Muscle layer of duodenum (tissue), 2 donors: ENCODE data around the gene OR4S2.

Source experiments
- H3K27ac ChIP-seq: one replicate; pipeline ENCODE4 v1.7.0; 2013; ENCODE audit warnings: mild to moderate bottlenecking, low read length
- H3K27me3 ChIP-seq: one replicate; pipeline ENCODE4 v1.7.0; 2013; ENCODE audit warnings: low read depth, mild to moderate bottlenecking, control low read depth, low read length
- H3K36me3 ChIP-seq, 2 donors: one replicate each; pipeline ENCODE4 v1.7.0; 2013; ENCODE audit warnings: low read length in 2 of 2, control low read depth in 1 of 2, mild to moderate bottlenecking in 1 of 2; ENCODE audit not compliant: insufficient read depth in 2 of 2, control insufficient read depth in 1 of 2
- H3K4me1 ChIP-seq, 2 donors: one replicate each; pipeline ENCODE4 v1.7.0; 2013; ENCODE audit warnings: low read length in 2 of 2, mild to moderate bottlenecking in 2 of 2, control low read depth in 1 of 2, moderate library complexity in 1 of 2; ENCODE audit not compliant: insufficient read depth in 2 of 2, control insufficient read depth in 1 of 2
- H3K4me3 ChIP-seq, 2 donors: one replicate each; pipeline ENCODE4 v1.7.0; 2013; ENCODE audit warnings: low read length in 2 of 2, low read depth in 1 of 2, mild to moderate bottlenecking in 1 of 2
- H3K9me3 ChIP-seq, 2 donors: one replicate each; pipeline ENCODE4 v1.7.0; 2013; ENCODE audit warnings: low read length in 2 of 2, control low read depth in 1 of 2, mild to moderate bottlenecking in 1 of 2; ENCODE audit not compliant: control insufficient read depth in 1 of 2
- donor health status: healthy.

OR4S2 gene

GRCh38 chr11:55648027-55648426, at the start of gene OR4S2:
Gene OR4S2, plus strand, starts transcription at chr11:55648327. Its CDS starts 2,577 bp downstream, at chr11:55650904.
- H3K27ac ChIP-seq = no peak within 1 kb of the TSS
- H3K9me3 ChIP-seq = no peaks in the 10 kb centered on the region
- H3K4me1 ChIP-seq = no peaks in the 10 kb centered on the region
- H3K27me3 ChIP-seq = no peaks in the 10 kb centered on the region
- H3K36me3 ChIP-seq = no peaks in the 10 kb centered on the region
- no peak within 1 kb of the TSS for H3K4me3 ChIP-seq

- Histone ChIP-seq H3K4me1 (no peaks in the 10 kb centered on the region), H3K27me3 (no peaks in the 10 kb centered on the region), H3K36me3 (no peaks in the 10 kb centered on the region), H3K9me3 (no peaks in the 10 kb centered on the region), H3K27ac (no peak within 1 kb of the TSS), H3K4me3 (no peak within 1 kb of the TSS)
Measured at GRCh38 chr11:55607545-55607944, 40.6 kb upstream of the OR4S2 start, which contains the start of gene OR4C11. Gene OR4C11, minus strand, starts transcription at chr11:55607645. Its CDS starts 3,272 bp downstream, at chr11:55604373.

GRCh38 chr11:55624531-55624930, 23.6 kb upstream of the OR4S2 start:
- Histone ChIP-seq H3K4me3 (no peak overlapping the region), H3K36me3 (no peaks in the 10 kb centered on the region), H3K27ac (no peak overlapping the region), H3K27me3 (no peaks in the 10 kb centered on the region), H3K9me3 (peaks cover 0 to 2% of the 10 kb centered on the region in 2 donors), H3K4me1 (no peaks in the 10 kb centered on the region)

DNA sequence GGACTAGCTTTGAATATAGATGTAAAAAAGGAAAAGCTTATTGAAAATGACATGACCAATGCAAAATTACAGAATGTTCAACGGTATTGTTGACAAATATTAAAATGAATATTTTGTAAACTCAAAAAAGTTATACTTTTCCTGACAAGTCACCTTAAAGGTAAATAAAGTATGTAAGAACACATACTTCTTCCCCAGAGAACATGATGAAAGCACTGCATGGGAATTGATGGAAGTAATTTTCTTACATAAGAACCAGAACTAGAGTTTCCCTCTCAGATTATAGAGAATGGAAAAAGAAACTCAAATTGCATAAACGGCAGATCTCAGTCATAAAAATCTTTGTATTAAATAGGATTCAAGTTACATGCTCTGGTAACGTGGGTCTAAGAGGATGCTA, 13.3 kb upstream of the OR4S2 start, which contains the start of gene OR4P4:
OR4P4 (plus strand) TSS at position 301 of the 400 bp plus-strand sequence.
- no peak within 1 kb of the TSS for H3K27ac ChIP-seq
- H3K9me3 ChIP-seq = no peaks in the 10 kb centered on the region
- H3K36me3 ChIP-seq = no peaks in the 10 kb centered on the region
- no peaks in the 10 kb centered on the region for H3K27me3 ChIP-seq
- H3K4me3 ChIP-seq = no peak within 1 kb of the TSS
- no peaks in the 10 kb centered on the region for H3K4me1 ChIP-seq

DNA sequence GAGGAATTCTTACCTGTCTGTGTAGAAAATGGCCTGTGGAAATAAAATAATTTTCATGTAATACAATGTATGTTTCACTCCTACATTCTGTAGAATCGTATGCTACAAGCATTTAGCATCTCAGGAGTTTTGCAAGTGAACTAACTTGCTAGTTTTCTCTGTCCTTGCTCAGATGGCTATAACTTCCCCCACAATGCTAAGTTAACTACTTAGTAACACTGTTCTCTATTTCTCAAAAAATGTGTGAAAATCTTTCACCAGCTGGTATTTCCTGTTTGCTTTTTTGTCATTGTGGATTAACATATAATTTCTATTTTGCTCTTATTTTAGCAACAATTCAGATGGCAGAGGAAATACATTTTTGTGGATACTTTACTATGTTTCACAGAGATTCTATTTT, 4.4 kb downstream of the OR4S2 start:
- Histone ChIP-seq H3K27me3 (no peaks in the 10 kb centered on the region), H3K9me3 (no peaks in the 10 kb centered on the region), H3K4me3 (no peak overlapping the region), H3K36me3 (no peaks in the 10 kb centered on the region), H3K27ac (no peak overlapping the region), H3K4me1 (no peaks in the 10 kb centered on the region)

GRCh38 chr11:55655096-55655495, 7.0 kb downstream of the OR4S2 start:
- H3K36me3 ChIP-seq = no peaks in the 10 kb centered on the region
- H3K27ac ChIP-seq = no peak overlapping the region
- H3K27me3 ChIP-seq = no peaks in the 10 kb centered on the region
- H3K4me3 ChIP-seq = no peak overlapping the region
- H3K4me1 ChIP-seq = no peaks in the 10 kb centered on the region
- no peaks in the 10 kb centered on the region for H3K9me3 ChIP-seq

GRCh38 chr11:55658031-55658573, 10.0 kb downstream of the OR4S2 start:
- H3K27ac ChIP-seq = no peak overlapping the region
- no peaks in the 10 kb centered on the region for H3K4me1 ChIP-seq
- no peaks in the 10 kb centered on the region for H3K9me3 ChIP-seq
- H3K4me3 ChIP-seq = no peak overlapping the region
- H3K27me3 ChIP-seq = no peaks in the 10 kb centered on the region
- no peaks in the 10 kb centered on the region for H3K36me3 ChIP-seq

DNA sequence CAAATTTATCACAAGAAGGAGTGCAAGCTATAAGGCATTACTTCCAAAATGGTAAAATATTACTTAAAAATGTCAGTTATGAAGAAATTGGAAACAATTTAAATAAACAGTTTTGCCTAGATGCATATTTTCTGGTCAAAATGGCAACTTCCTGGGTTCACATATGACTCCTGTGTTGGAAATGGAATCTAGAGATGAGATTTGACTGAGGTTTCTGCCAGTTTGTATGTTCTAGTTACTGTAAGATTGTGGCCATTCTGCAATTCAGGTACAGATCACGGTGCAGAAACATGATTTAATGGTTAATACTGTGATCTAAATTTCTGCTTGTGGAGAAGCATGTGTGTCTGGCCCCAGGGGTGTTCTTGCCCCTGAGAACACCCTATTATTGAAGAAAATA, 10.5 kb downstream of the OR4S2 start:
- Histone ChIP-seq H3K9me3 (no peaks in the 10 kb centered on the region), H3K27ac (no peak overlapping the region), H3K4me3 (no peak overlapping the region), H3K27me3 (no peaks in the 10 kb centered on the region), H3K4me1 (no peaks in the 10 kb centered on the region), H3K36me3 (no peaks in the 10 kb centered on the region)

GRCh38 chr11:55661901-55662300, 13.8 kb downstream of the OR4S2 start, which contains the start of gene OR4C6:
Gene OR4C6, plus strand, starts transcription at chr11:55662201. Its CDS starts 2,966 bp downstream, at chr11:55665167.
- H3K27ac ChIP-seq = no peak within 1 kb of the TSS
- no peak within 1 kb of the TSS for H3K4me3 ChIP-seq
- H3K36me3 ChIP-seq = no peaks in the 10 kb centered on the region
- H3K4me1 ChIP-seq = no peaks in the 10 kb centered on the region
- H3K27me3 ChIP-seq = no peaks in the 10 kb centered on the region
- peaks cover 0 to 3% of the 10 kb centered on the region in 2 donors for H3K9me3 ChIP-seq

DNA sequence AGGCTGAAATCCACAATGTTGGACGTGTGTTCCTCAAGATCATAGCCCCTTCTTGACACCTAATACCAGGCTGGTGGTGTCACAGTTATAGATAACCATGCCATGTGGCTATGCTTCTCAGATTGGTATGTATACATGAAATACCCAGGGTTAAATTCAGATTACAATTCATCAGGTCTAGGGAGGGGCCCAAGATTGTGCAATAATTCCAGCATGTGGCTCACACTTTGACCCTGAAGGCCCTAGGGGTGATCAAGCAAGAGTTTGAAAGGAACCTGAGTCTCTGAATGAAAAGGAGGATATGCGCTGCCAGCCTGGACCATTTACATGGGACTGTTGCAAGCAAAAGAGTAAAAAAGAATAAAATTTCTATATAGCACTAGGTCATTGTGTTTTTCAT, 21.2 kb downstream of the OR4S2 start:
- no peaks in the 10 kb centered on the region for H3K9me3 ChIP-seq
- H3K36me3 ChIP-seq = no peaks in the 10 kb centered on the region
- H3K27me3 ChIP-seq = no peaks in the 10 kb centered on the region
- no peaks in the 10 kb centered on the region for H3K4me1 ChIP-seq
- no peak overlapping the region for H3K4me3 ChIP-seq
- no peak overlapping the region for H3K27ac ChIP-seq

DNA sequence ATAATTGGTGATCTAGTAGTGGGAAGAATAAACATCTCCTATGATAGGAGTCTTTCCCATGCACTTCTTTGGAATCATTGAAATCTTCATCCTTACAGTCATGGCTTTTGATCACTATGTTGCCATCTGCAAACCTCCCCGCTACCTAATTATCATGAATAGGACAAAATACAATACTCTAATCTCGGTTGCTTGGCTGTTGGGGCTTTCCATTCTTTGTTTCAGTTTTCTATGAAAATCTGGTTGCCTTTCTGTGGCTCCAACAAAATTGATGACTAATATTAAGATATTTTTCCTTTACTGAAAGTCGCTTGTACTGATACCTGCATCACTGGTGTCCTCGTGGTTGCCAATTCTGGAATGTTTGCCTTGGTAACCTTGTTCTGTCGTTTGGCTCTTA, 25.7 kb downstream of the OR4S2 start:
- no peaks in the 10 kb centered on the region for H3K9me3 ChIP-seq
- H3K4me1 ChIP-seq = no peaks in the 10 kb centered on the region
- no peak overlapping the region for H3K27ac ChIP-seq
- H3K27me3 ChIP-seq = no peaks in the 10 kb centered on the region
- no peaks in the 10 kb centered on the region for H3K36me3 ChIP-seq
- H3K4me3 ChIP-seq = no peak overlapping the region

DNA sequence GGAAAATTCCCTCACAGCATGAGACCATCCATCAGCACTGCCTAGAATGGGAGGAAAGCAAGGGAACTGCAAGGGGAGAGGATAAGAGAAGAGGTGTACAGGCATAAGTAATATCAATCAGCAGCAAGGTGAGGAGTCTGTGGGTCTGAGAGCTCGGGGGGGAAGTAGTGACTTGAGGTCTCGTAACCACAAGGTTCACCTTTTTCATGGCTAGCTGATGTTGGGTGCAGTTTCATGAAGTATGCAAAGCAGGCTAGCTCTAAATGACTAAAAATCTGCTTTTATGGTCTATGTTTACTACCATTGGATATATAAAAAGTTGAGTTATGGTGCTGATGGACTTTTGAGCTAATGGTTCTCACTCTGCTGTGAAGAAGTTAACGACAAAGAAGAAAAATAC, 49.7 kb downstream of the OR4S2 start:
- Histone ChIP-seq H3K4me1 (no peaks in the 10 kb centered on the region), H3K4me3 (no peak overlapping the region), H3K27ac (no peak overlapping the region), H3K9me3 (peaks cover 0 to 15% of the 10 kb centered on the region in 2 donors), H3K27me3 (no peaks in the 10 kb centered on the region), H3K36me3 (no peaks in the 10 kb centered on the region)
